ENCODE data around the gene PRDM16.

DNA sequence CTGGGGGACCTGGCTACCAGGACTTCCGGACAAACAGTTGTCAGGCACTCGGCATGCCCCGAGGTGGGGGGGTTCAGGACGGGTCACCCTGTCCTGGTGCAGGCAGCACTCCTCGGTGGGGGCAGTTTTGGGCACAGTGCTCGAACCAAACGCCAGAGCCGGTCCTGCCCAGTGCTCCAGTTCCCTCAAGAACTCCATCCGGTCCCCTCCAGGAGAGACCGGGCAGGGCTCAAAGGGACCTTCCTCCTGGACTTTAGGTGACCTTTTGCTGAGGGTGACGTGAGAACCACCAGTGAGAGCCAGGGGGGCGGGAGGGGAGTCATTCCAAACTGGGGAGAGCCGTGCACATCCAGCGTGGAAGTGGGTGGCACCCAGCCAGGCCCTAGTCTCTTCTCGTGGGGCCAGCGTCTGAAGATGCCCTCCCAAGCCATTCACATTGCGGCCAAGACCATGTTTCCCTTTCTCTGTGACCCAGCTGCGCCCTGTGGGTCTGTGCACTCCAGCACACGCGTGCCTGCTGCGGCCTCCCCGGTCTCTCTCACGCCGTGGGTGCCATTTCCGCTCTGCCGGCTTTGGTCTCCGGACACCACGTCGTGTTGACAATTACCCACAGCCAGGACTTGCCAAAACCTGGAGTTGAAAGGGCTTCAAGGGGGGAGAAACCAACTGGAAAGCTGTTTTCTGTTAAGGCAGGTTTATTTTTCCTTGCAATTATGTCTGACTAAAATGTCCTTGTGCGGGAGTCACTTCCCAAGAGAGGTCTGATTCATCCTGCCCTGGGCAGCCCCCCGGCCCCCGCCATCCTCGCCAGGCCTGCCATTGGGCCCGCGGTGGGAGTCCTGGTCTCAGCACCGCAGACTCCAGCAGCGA is 206.7 kb downstream of the PRDM16 start:
- TF ChIP-seq SIN3A (IDR thresholded peaks at IDR 0.05; ENCODE audit: borderline replicate concordance, insufficient read depth, low read depth, low read length) (no peak), CTCF (IDR thresholded peaks at IDR 0.05) (no peak), POLR2AphosphoS5 (IDR thresholded peaks at IDR 0.05; ENCODE audit: low read depth, low read length) (no peak)
